ENCODE measurements around the gene ACOXL. TPM values are rescaled to one million over a fixed set of nuclear protein-coding genes. Genes with fewer than 3 reads are reported as not detected.

ACOXL gene
- total and polyA plus RNA-seq, 3 experiments from 2014 or later: 0.27 TPM; not detected in 2

GRCh38 chr2:111148225-111148873 lies 416.0 kb downstream of the ACOXL start:
- Histone ChIP-seq H3K9me3 (ENCODE audit: low read length) (no peaks in the 10 kb centered on the region), H3K36me3 (ENCODE audit: insufficient read depth, low read length) (no peaks in the 10 kb centered on the region), H3K27ac (ENCODE audit: low read depth, low read length) (no peak overlapping the region), H3K4me1 (ENCODE audit: insufficient read depth, low read length) (no peaks in the 10 kb centered on the region), H3K27me3 (ENCODE audit: insufficient read depth, low read length, poor library complexity, severe bottlenecking) (no peaks in the 10 kb centered on the region), H3K4me3 (ENCODE audit: low read length) (no peak overlapping the region)
- Mint-ChIP-seq H3K9me3 (no peaks in the 10 kb centered on the region), H3K4me1 (peaks cover 4% of the 10 kb centered on the region in 3 donors), H3K4me3 (peak overlapping the region in 1 of 7 donors; percentile 9), H3K27ac (peak overlapping the region in 2 of 8 donors; percentile 14 to 36), H3K27me3 (no peaks in the 10 kb centered on the region), H3K36me3 (peaks cover 5 to 45% (median 16%) of the 10 kb centered on the region in 3 donors)
- CTCF ChIA-PET: no interaction called here
- POLR2A ChIA-PET: no interaction called here
- no peak for DNase-seq

- no peaks in the 10 kb centered on the region for H3K27me3 Mint-ChIP-seq
- H3K4me1 Mint-ChIP-seq: peaks cover 4 to 6% (median 4%) of the 10 kb centered on the region in 3 donors
- no peaks in the 10 kb centered on the region for H3K36me3 ChIP-seq (ENCODE audit: insufficient read depth, low read length)
- H3K27me3 ChIP-seq (ENCODE audit: insufficient read depth, low read length, poor library complexity, severe bottlenecking): no peaks in the 10 kb centered on the region
- ChIA-PET CTCF (no interaction called here), POLR2A (no interaction called here)
- peaks cover 7 to 48% (median 19%) of the 10 kb centered on the region in 3 donors for H3K36me3 Mint-ChIP-seq
- no peak overlapping the region for H3K4me3 ChIP-seq (ENCODE audit: low read length)
- H3K9me3 Mint-ChIP-seq: no peaks in the 10 kb centered on the region
- H3K4me1 ChIP-seq (ENCODE audit: insufficient read depth, low read length): no peaks in the 10 kb centered on the region
- H3K4me3 Mint-ChIP-seq: no peak overlapping the region
- no peak for DNase-seq
- H3K27ac Mint-ChIP-seq: no peak overlapping the region
- H3K9me3 ChIP-seq (ENCODE audit: low read length): no peaks in the 10 kb centered on the region
- H3K27ac ChIP-seq (ENCODE audit: low read depth, low read length): no peak overlapping the region
Measured at GRCh38 chr2:111148925-111149324, 416.6 kb downstream of the ACOXL start.

GRCh38 chr2:111149882-111150455 lies 417.6 kb downstream of the ACOXL start:
- Mint-ChIP-seq H3K4me3 (no peak overlapping the region), H3K27me3 (no peaks in the 10 kb centered on the region), H3K9me3 (no peaks in the 10 kb centered on the region), H3K4me1 (peaks cover 4 to 6% (median 4%) of the 10 kb centered on the region in 3 donors), H3K36me3 (peaks cover 7 to 47% (median 23%) of the 10 kb centered on the region in 3 donors), H3K27ac (peak overlapping the region in 1 of 8 donors; percentile 38)
- no peaks in the 10 kb centered on the region for H3K9me3 ChIP-seq (ENCODE audit: low read length)
- H3K4me3 ChIP-seq (ENCODE audit: low read length): no peak overlapping the region
- no peaks in the 10 kb centered on the region for H3K27me3 ChIP-seq (ENCODE audit: insufficient read depth, low read length, poor library complexity, severe bottlenecking)
- H3K36me3 ChIP-seq (ENCODE audit: insufficient read depth, low read length): no peaks in the 10 kb centered on the region
- CTCF ChIA-PET: no interaction called here
- H3K27ac ChIP-seq (ENCODE audit: low read depth, low read length): no peak overlapping the region
- H3K4me1 ChIP-seq (ENCODE audit: insufficient read depth, low read length): no peaks in the 10 kb centered on the region
- POLR2A ChIA-PET: no interaction called here
- no peak for DNase-seq

- CTCF ChIA-PET: no interaction called here
- no peaks in the 10 kb centered on the region for H3K9me3 Mint-ChIP-seq
- DNase-seq: no peak
- no peak overlapping the region for H3K4me3 Mint-ChIP-seq
- no peaks in the 10 kb centered on the region for H3K27me3 Mint-ChIP-seq
- H3K4me3 ChIP-seq (ENCODE audit: low read length): no peak overlapping the region
- peaks cover 6 to 10% (median 7%) of the 10 kb centered on the region in 3 donors for H3K4me1 Mint-ChIP-seq
- POLR2A ChIA-PET: no interaction called here
- peak overlapping the region in 1 of 8 donors; percentile 54 for H3K27ac Mint-ChIP-seq
- H3K36me3 Mint-ChIP-seq: peaks cover 7 to 73% (median 24%) of the 10 kb centered on the region in 3 donors
- H3K36me3 ChIP-seq (ENCODE audit: insufficient read depth, low read length): no peaks in the 10 kb centered on the region
- no peak overlapping the region for H3K27ac ChIP-seq (ENCODE audit: low read depth, low read length)
- peaks cover 5% of the 10 kb centered on the region for H3K4me1 ChIP-seq (ENCODE audit: insufficient read depth, low read length)
- H3K27me3 ChIP-seq (ENCODE audit: insufficient read depth, low read length, poor library complexity, severe bottlenecking): no peaks in the 10 kb centered on the region
- no peaks in the 10 kb centered on the region for H3K9me3 ChIP-seq (ENCODE audit: low read length)
Measured at GRCh38 chr2:111154758-111155157, 422.4 kb downstream of the ACOXL start.

- no peaks in the 10 kb centered on the region for H3K9me3 ChIP-seq (ENCODE audit: low read length)
- no peak for DNase-seq
- H3K27ac ChIP-seq (ENCODE audit: low read depth, low read length): no peak overlapping the region
- Mint-ChIP-seq H3K27ac (no peak overlapping the region), H3K27me3 (no peaks in the 10 kb centered on the region), H3K36me3 (peaks cover 7 to 73% (median 23%) of the 10 kb centered on the region in 3 donors), H3K9me3 (no peaks in the 10 kb centered on the region), H3K4me3 (no peak overlapping the region), H3K4me1 (peaks cover 7 to 10% (median 10%) of the 10 kb centered on the region in 3 donors)
- H3K4me1 ChIP-seq (ENCODE audit: insufficient read depth, low read length): peaks cover 5% of the 10 kb centered on the region
- ChIA-PET POLR2A (no interaction called here), CTCF (no interaction called here)
- no peaks in the 10 kb centered on the region for H3K27me3 ChIP-seq (ENCODE audit: insufficient read depth, low read length, poor library complexity, severe bottlenecking)
- H3K4me3 ChIP-seq (ENCODE audit: low read length): no peak overlapping the region
- H3K36me3 ChIP-seq (ENCODE audit: insufficient read depth, low read length): no peaks in the 10 kb centered on the region
Measured at GRCh38 chr2:111155610-111156009, 423.2 kb downstream of the ACOXL start.

- Mint-ChIP-seq H3K9me3 (no peaks in the 10 kb centered on the region), H3K4me3 (peak overlapping the region in 1 of 7 donors; percentile 63), H3K27ac (no peak overlapping the region), H3K27me3 (no peaks in the 10 kb centered on the region), H3K4me1 (peaks cover 7 to 12% (median 11%) of the 10 kb centered on the region in 3 donors), H3K36me3 (peaks cover 7 to 72% (median 24%) of the 10 kb centered on the region in 3 donors)
- Histone ChIP-seq H3K36me3 (ENCODE audit: insufficient read depth, low read length) (no peaks in the 10 kb centered on the region), H3K4me1 (ENCODE audit: insufficient read depth, low read length) (peaks cover 5% of the 10 kb centered on the region), H3K27me3 (ENCODE audit: insufficient read depth, low read length, poor library complexity, severe bottlenecking) (no peaks in the 10 kb centered on the region), H3K27ac (ENCODE audit: low read depth, low read length) (no peak overlapping the region), H3K9me3 (ENCODE audit: low read length) (no peaks in the 10 kb centered on the region), H3K4me3 (ENCODE audit: low read length) (no peak overlapping the region)
- ChIA-PET POLR2A (no interaction called here), CTCF (interaction anchor here (1.0 kb wide), 1 partner anchor 11 kb away, joined by 3 read pairs; no protein-coding TSS in a partner anchor)
- no peak for DNase-seq
Measured at GRCh38 chr2:111156529-111156928, 424.2 kb downstream of the ACOXL start.

- H3K9me3 Mint-ChIP-seq: no peaks in the 10 kb centered on the region
- H3K4me1 ChIP-seq (ENCODE audit: insufficient read depth, low read length): peaks cover 5% of the 10 kb centered on the region
- H3K36me3 ChIP-seq (ENCODE audit: insufficient read depth, low read length): no peaks in the 10 kb centered on the region
- ChIA-PET POLR2A (no interaction called here), CTCF (interaction anchor here (1.0 kb wide), 1 partner anchor 11 kb away, joined by 3 read pairs; no protein-coding TSS in a partner anchor)
- H3K4me1 Mint-ChIP-seq: peaks cover 7 to 14% (median 12%) of the 10 kb centered on the region in 3 donors
- DNase-seq: peak in 1 of 5 donors; percentile 52
- no peaks in the 10 kb centered on the region for H3K27me3 Mint-ChIP-seq
- H3K27ac ChIP-seq (ENCODE audit: low read depth, low read length): no peak overlapping the region
- H3K27me3 ChIP-seq (ENCODE audit: insufficient read depth, low read length, poor library complexity, severe bottlenecking): no peaks in the 10 kb centered on the region
- H3K27ac Mint-ChIP-seq: peak overlapping the region in 1 of 8 donors; percentile 23
- no peaks in the 10 kb centered on the region for H3K9me3 ChIP-seq (ENCODE audit: low read length)
- no peak overlapping the region for H3K4me3 ChIP-seq (ENCODE audit: low read length)
- H3K36me3 Mint-ChIP-seq: peaks cover 3 to 71% (median 22%) of the 10 kb centered on the region in 3 donors
- no peak overlapping the region for H3K4me3 Mint-ChIP-seq
Measured at GRCh38 chr2:111157071-111157661, 424.8 kb downstream of the ACOXL start.

GRCh38 chr2:111157798-111158197 lies 425.4 kb downstream of the ACOXL start:
- ChIA-PET POLR2A (no interaction called here), CTCF (no interaction called here)
- H3K27ac ChIP-seq (ENCODE audit: low read depth, low read length): no peak overlapping the region
- H3K9me3 ChIP-seq (ENCODE audit: low read length): no peaks in the 10 kb centered on the region
- no peak overlapping the region for H3K27ac Mint-ChIP-seq
- H3K4me1 ChIP-seq (ENCODE audit: insufficient read depth, low read length): peaks cover 5% of the 10 kb centered on the region
- H3K27me3 ChIP-seq (ENCODE audit: insufficient read depth, low read length, poor library complexity, severe bottlenecking): no peaks in the 10 kb centered on the region
- no peaks in the 10 kb centered on the region for H3K27me3 Mint-ChIP-seq
- H3K4me1 Mint-ChIP-seq: peaks cover 14 to 20% (median 15%) of the 10 kb centered on the region in 3 donors
- no peak overlapping the region for H3K4me3 Mint-ChIP-seq
- H3K9me3 Mint-ChIP-seq: no peaks in the 10 kb centered on the region
- no peaks in the 10 kb centered on the region for H3K36me3 ChIP-seq (ENCODE audit: insufficient read depth, low read length)
- peaks cover 3 to 72% (median 22%) of the 10 kb centered on the region in 3 donors for H3K36me3 Mint-ChIP-seq
- DNase-seq: peak in 1 of 5 donors; percentile 26
- H3K4me3 ChIP-seq (ENCODE audit: low read length): no peak overlapping the region

Measured in CD8-positive, alpha-beta memory T cell (primary cell).